ENCODE results near the gene CHD5.

CHD5 gene

DNA sequence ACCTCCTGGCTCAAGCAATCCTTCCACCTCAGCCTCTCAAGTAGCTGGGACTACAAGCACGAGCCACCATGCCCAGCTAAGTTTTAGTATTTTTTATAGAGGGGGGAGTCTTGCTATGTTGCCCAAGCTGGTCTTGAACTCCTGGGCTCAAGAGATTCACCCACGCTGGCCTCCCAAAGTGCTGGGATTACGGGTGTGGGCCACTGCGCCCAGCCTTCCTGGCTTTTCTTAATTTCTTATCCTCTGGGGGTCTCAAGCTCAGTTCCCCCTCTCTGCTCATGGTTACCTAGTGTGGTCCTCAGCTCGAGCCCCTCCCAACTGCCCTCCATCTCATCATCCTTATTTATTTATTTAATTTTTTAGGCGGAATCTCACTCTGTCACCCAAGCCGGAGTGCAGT is 22.1 kb upstream of the CHD5 start:
- in situ Hi-C loops (cut with HindIII; ENCODE audit: low sequenced_read_pairs) = no loop called here

DNA sequence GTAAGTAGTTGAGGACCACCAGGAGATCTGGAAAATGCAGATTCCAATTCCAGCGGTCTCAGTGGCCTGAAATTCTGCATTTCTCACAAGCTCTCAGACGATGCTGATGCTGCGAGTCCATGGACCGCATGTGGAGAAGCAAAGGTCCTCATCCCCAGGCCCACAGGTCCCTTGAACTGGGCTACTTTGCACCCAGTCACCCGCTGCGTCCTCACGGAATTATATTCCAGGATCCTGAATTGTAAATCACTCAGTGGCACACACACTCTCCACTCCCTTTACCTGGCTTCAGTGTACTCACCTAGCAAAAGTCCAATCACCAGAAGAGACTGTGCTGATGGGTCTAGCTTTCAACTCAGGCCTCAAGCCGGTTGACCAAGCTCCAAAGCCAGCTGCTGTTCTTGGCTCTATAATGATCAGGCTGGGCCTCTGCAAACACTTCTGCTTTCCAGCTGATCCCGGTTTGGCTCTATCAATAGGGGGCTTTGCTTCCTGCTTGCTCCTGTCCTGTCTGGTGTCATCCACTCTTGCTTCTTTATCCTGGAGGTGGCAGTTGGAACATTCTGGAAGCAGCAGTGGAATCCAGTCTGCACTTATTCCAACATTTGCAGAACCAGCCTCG is 20.2 kb upstream of the CHD5 start:
- in situ Hi-C loops (cut with HindIII; ENCODE audit: low sequenced_read_pairs) = no loop called here

DNA sequence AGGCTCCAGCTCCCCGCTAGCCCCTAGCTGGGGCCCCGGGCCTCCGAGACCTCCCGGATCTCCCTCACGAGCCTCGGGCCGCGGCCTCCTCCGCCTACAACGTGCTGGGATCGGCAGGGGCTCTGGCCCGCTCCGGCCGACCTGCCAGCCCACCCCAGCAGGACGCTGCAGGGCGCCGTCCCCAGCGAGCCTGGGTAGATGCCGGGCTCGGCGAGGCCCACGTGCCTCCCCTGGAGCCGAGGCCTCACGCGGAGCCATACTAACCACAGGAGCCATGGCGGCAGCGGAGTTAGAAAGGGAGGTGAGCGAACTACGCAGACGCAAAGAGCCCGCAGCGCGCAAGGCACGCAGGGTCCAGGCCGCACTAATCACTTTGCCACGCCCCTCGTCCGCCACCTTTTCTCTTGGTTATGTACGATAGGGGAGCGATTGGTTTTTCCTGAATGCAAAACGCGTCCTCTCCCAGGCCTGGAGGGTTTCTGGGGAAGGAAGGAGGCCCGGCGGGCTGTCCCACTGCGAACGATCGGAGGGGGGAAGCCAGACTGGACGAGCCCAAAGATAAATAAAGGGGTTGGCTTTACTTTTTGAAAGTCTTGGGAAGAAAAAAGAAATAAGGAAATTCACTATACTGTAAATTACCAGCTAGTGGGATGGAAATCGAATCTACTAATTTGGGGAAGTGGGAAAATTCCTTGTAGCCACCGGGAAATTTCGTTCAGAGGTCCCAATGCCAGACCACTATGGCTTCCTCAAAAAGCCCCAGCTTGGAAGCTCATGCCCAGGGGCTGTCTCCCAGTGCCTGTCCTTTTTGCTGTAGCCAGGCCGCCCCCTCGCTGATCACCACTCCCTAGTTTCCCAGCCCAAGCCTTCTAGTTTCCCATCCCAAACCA is 19.4 kb upstream of the CHD5 start, which contains the start of gene RPL22:
Gene RPL22, minus strand, starts transcription at position 298 of the 890 bp plus-strand sequence. Its CDS starts 22 bp downstream, at position 276.
- in situ Hi-C loops (cut with HindIII; ENCODE audit: low sequenced_read_pairs) = loop anchor here (5.0 to 10.0 kb wide), 2 partner anchors 67 to 155 kb away; partner anchors contain the start of gene KCNAB2

DNA sequence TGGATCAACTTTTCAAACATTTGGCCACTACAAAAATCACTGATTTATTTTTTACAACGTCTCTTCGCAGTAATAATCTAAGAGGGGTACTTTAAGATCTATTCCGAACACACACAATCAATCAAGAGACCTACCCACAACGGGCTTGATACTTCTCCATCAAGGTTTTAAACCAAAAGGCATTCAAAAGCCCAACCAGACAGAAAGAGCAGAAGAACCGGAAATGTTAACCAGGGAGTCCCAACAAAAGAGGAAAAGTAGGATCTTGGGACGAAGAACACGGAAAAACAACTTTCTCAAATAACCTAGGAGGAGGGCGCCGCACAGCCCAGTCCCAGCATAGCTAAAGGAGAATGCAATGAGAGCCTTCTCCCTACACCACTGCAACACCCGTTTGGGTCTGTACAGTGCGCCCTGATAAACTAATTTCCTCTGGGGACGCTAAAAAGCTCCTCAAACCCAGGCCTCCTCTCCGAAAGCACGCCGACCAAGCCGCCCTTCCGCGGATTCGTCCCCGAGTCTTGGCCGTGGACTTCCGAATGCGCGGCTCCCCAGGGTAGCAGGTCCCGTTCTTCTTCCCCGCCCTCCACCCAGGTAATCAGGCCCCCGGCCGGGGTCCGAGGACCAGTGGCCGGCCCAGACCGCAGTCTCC is 18.7 kb upstream of the CHD5 start:
- in situ Hi-C loops (cut with HindIII; ENCODE audit: low sequenced_read_pairs) = loop anchor here (5.0 to 10.0 kb wide), 2 partner anchors 66 to 154 kb away; partner anchors contain the start of gene KCNAB2

DNA sequence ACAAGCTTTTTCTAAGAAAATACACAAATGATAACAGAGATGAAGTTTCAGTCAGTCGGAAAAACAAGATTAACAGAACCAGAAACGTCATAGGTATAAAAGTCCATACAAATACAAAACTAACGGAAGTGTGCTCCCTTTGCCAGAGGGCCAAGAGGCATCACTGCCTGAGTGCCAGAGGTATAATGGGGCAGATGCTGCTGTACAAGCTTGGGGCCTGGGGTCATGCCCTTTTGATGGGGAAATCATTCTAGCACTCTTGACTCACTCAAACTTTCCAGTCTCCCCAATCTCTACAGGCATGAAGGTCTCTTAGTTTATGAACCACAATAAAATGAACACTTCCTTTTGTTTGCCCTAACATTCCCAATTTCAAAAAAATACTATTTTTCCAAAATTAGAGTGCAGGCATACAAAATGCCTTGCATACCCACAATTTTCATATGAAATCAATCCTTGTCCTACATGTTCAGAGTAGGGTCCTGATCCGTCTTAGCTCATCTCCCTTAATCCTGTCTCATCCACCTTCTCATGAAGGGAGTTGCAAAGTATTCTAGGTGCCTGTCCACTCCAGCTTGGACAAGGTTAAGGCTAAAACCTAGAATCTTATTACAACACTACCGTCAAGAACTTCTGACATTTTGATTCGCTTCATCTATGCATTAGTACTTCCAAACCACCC is 17.8 kb upstream of the CHD5 start:
- in situ Hi-C loops (cut with HindIII; ENCODE audit: low sequenced_read_pairs) = loop anchor here (5.0 to 10.0 kb wide), 2 partner anchors 66 to 153 kb away; partner anchors contain the start of gene KCNAB2

DNA sequence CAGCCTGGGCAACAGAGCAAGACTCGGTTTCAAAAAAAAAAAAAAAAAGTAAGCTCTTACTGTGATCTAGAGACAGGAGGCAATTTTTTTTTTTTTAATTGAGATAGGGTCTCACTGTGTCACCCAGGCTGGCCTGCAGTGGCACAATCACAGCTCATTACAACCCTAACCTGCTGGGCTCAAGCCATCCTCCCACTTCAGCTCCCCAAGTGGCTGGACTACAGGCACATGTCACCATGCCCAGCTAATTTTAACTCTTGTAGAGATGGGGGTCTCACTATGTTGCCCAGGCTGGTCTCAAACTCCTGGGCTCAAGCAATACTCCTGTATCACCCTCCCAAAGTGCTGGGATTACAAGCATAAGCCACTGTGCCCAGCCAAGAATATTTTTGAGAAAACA is 11.8 kb upstream of the CHD5 start:
- in situ Hi-C loops (cut with HindIII; ENCODE audit: low sequenced_read_pairs) = loop anchor here (10.0 kb wide), 1 partner anchor 147 kb away; the partner anchor contains the start of gene KCNAB2

DNA sequence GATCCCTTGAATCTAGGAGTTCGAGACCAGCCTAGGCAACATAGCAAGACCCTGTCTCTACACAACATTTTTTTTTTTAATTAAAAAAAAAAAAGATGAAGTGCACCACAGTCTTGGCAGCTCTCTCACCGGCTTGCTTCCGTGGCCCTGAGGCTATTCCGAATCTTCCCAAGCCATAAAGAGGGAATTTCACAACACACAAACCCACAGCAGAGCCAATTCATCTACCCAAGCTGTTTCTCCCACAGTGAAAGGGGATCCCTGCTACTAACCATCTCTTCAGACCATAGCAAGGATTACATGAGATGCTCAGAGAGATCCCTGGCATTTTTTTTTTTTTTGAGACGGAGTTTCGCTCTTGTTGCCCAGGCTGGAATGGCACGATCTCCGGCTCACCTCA is 8.3 kb upstream of the CHD5 start:
- in situ Hi-C loops (cut with HindIII; ENCODE audit: low sequenced_read_pairs) = no loop called here

DNA sequence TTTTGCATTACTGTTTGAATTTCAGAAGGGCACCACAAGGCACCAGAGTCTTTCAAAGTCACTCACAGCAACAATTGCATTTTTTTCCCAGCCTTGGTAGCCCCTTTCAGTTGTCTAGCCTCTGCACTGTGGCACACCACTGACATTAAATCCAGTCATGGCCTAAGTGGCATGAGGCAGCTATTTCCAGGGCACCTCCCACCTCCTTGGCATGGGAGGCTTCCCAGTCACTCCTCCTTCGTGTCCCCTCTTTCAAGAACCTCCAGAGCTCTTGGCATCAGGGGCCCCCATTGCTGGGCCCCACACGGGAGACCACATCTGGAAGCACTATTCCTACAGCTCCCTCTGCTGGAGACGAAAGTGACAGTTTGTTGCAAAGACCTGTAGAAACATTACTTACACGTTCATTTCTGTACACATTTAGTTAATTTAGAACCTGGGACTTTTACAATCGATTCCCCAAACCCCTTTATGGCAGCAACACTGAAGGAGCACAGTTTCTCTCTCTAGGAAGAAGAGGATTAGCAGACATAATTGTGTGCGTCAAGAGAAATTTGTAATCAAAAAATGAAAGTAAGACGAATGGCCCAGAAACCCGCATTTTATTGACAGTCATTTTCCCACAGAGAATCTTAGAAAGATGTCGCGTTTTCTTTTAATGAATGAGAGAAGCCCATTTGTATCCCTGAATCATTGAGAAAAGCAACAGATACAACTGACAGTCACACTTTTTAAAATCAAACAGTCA is 5.7 kb upstream of the CHD5 start:
- in situ Hi-C loops (cut with HindIII; ENCODE audit: low sequenced_read_pairs) = no loop called here

DNA sequence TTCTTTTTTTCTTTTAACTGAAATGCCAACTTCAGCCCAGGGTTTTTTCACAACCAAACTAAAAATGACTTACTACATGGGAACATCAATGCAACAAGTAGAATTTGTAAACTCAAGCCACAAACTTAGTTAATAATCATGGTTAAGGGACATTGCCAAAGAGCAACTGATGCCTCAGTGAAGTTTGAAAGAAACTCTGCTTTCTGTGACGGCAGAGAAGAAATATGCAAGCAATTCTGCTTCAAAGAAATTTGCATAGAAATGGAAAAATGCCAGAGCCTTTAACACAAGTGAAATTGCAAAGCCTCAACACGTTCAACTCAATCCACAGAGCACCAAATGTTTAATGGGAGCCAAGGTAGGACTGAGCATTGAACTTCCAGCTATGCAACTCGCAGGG is 5.0 kb upstream of the CHD5 start:
- in situ Hi-C loops (cut with HindIII; ENCODE audit: low sequenced_read_pairs) = no loop called here

DNA sequence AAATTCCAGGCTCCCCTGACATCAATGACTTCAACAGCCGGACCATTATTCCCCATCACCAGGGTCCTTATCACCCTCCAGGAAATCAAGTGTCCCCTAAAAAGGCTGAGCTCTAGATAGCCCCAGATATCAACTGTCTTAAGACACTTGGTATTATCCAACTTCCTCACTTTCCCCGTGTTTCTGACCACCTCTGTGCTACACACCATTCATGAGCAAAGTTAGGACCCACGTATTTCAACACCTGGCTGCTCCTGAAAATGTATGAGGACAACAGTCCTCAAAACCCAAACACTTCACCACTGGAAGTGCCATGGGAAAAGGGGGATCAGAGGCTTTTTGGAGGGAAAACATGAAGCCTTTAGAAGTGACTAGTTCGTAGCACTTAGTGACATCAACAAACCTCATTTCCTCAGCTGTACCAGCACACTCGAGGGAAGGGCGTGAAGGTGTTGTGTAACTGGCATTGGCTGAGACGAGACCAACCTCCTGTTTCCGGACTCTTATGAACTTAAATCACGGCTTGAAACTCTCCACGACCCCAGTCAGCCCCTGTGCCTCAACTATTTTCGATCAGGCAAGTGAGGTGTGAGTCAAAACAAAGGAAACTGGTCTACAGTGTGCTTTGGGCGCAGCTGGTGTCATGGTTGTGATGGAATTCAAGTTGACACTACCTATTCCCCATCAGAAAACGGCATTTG is 4.1 kb upstream of the CHD5 start:
- in situ Hi-C loops (cut with HindIII; ENCODE audit: low sequenced_read_pairs) = no loop called here

DNA sequence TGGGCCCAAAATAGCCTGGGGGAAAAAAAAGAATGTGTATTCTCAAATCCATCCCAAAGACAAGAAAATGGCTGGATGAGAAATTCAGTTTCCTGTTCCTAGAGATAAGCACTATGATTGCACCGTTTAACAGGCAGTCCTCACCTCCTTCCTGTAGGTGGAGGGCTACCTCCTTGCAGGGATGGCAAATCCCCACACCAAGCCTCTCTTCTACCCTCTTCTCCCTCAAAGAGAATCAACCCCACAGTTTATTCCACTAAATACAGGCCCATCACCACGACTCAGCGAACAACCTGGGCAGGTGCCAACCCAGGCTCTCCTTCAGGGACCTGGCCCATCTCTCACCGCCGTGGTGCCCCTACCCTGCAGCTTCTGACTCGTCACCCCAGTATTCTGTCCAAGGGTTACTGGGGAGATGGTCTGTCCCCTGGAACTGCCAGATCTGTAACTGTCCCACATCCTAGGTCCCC is 3.4 kb upstream of the CHD5 start:
- in situ Hi-C loops (cut with HindIII; ENCODE audit: low sequenced_read_pairs) = no loop called here

DNA sequence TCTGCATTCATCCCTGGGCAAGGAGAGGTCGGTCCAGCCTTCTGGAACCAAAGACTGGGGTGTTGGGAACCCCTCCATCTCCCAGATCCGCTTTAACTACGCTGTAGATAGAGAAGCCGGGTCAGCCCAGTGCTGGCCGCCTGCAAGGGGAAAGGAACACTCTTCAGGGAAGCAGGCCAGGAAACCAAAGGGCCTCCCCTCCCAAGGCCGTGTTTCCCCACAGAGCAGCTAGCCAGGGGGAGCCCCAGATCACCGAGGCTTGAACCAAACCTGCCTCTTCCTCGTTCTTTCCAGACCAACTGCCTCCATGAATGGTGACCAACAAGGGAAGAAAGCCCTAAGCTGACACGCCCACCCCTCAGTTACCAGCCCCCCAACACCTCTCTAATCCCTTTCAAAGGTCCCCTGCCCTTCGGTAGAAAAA is 1.2 kb upstream of the CHD5 start:
- in situ Hi-C loops (cut with HindIII; ENCODE audit: low sequenced_read_pairs) = no loop called here

DNA sequence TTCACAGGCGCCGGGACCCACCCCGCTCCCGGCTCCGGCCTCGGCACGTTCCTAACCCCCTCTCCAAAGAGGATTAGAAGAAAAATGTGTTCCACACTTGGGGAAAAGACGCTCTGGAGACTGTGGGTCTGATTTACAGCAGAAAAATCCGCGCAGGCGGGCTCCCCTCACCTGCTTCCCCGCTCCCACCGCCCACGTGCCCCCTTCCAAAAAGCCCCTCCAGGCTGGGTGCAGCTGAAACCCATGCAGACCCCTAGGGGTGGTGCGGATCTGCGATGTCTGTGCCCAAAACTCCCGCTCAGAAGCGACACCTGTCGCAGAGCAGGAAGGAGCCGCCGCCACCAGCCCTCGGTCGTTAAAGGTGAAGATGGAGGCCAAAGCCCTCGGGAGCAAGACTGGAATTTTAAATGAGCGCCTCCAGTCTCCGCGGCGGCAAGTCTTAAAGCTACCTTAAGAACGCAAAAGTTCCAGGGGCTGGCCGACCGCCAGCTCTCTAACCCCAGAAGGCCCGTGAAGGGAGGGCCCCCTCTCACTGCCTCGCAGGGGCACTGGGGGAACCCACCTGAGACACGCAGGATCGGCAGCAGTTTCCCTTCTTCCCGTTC is 688 bp upstream of the CHD5 start:
- in situ Hi-C loops (cut with HindIII; ENCODE audit: low sequenced_read_pairs) = no loop called here

DNA sequence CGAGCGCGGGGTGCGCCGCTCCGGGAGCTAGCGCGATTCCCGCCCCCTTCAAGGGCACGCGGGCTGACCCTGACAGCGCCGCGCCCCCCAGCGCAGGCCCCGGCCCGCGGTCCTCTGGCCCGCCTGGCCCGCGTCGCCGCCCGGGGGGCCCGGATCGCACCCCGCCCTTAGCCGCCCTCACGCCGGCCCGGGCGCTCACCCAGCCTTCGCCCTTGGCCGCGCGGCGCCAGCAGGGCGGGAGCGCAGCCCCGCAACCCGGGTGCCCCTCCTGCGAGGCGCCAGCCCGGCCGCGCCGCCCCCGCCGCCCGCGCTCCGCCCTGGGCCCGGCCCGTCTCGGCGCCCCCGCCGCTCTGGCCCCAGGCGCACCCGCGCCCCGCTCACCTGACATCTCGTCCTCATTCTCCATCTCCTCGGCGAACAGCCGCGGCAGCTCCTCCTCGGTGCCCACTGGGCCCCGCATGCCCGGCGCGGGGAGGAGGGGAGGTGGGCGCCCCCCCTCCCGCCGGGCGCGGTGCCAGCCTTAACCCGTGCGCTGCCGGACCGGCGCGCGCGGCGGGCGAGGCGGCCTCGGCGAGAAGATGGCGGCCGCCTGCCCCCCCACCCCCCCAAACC is 451 bp downstream of the CHD5 start:
- in situ Hi-C loops (cut with HindIII; ENCODE audit: low sequenced_read_pairs) = no loop called here

DNA sequence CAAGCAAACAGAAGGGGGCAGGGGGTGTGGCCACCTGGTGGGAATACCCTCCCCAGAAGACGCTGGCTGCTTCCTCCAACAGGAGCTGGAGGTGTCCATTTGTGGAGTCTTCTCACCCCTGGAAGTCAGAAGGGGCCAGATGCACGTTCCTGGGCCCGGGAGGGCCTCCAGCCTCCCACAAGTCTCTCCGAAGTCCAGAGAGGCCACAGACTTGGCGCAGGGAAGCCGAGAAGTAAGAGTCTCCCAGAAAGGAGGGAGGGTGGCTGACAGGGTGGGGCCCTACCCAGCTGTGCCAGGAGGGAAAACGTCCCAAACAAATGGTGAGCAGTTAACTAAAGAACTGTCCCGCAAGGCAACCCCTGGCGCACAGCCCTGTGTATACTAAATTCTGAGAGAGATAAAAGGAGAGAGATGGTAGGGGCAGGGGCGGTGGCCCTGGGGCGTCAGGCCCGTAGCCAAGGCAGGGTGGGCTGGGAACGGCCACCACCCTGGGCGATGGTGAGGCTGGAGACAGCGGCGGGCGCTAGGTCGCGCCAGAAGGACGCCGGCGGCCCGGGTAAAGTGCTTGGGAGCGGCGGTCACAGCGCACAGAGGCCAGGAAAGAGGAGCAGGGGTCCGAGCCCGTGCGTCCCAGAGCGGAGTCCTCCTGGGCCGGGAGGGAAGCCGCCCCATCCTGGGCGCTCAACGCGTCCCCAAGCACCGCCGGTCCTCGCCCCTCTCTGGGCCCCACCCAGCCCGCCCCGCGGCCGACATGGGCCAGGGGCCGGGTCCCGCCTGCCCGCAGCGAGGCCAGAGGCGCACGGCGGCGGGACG is 1.2 kb downstream of the CHD5 start:
- in situ Hi-C loops (cut with HindIII; ENCODE audit: low sequenced_read_pairs) = no loop called here

DNA sequence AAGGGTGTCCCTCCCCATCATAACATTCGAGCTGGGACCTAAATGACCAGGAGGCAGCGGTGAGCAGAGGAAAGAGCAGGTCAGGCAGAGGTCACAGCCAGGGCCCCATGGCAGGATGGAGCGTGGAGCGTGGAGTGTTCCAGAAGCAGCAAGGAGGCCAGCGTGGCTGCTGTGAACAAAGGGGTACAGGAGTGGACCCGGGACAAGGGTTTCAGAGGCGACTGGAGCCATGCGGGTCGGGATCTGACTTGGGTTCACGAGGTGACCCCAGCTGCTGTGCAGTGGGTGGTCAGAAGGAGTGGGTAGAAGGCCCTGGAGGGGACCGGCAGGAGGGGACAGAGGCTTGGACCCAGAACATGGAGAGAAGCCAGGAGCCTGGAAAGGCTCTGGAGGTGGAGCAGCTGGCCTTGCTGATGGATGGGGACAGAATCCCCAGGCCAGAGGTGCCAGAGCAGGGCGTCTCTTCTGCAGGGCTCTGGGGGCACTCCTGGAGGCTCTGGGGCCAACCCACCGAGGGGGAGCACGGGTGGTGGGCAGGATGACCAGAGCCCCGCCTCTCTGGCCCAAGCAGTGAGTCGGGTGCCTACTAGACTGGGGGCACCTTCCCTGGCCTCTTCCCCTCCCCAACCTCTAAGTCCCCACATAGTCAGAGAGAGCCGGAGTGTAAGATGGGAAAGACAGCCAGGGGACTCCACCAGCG is 2.3 kb downstream of the CHD5 start:
- in situ Hi-C loops (cut with HindIII; ENCODE audit: low sequenced_read_pairs) = no loop called here

DNA sequence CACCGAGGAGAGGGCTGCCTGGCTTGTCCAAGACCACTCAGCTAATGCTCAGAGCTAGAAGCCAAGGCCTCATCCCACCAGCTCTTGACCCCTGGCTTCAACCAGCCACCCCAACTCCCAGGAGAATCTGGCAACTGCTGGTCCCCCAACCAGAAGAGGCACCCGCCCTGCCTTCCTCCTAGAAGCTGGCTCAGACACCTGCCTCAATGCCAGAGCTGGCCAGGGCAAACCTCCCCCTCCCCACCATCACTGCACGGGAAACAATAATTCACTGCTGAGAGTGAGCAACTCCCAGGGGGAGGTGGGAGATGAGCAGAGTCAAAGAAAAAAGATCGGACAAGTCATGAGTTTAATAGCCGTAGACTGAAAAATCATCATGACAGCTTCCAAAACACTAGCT is 3.3 kb downstream of the CHD5 start:
- in situ Hi-C loops (cut with HindIII; ENCODE audit: low sequenced_read_pairs) = no loop called here
